Liver (tissue), 9 donors: ENCODE data around the gene LRP4. TPM values are rescaled to one million over a fixed set of nuclear protein-coding genes. Genes with fewer than 3 reads are reported as not detected.

Experiments used
- DNase-seq: peaks from one replicate; pipeline ENCODE4 v3.0.0-alpha.2; 2017; ENCODE audit warnings: low spot score
- H3K27ac ChIP-seq, 2 donors: one replicate each; pipeline ENCODE4 v1.7.0; 2013; ENCODE audit warnings: inconsistent platforms in 2 of 2, low read length in 2 of 2, control low read depth in 1 of 2, low read depth in 1 of 2, mild to moderate bottlenecking in 1 of 2
- H3K27me3 ChIP-seq, 4 donors: one replicate each; pipeline versions ENCODE4 v1.6.1 to v1.7.0; 2013; ENCODE audit warnings: low read length in 3 of 4, inconsistent platforms in 1 of 4, mild to moderate bottlenecking in 1 of 4, moderate library complexity in 1 of 4; ENCODE audit not compliant: control insufficient read depth in 4 of 4, insufficient read depth in 4 of 4
- H3K36me3 ChIP-seq, 4 donors: one replicate each; pipeline versions ENCODE4 v1.6.1 to v1.7.0; 2013; ENCODE audit warnings: low read length in 3 of 4, mild to moderate bottlenecking in 3 of 4, low read depth in 1 of 4, moderate library complexity in 1 of 4; ENCODE audit not compliant: control insufficient read depth in 4 of 4, insufficient read depth in 3 of 4
- H3K4me1 ChIP-seq, 4 donors: one replicate each; pipeline versions ENCODE4 v1.6.1 to v1.7.0; 2013; ENCODE audit warnings: low read length in 3 of 4, mild to moderate bottlenecking in 3 of 4, moderate library complexity in 1 of 4; ENCODE audit not compliant: control insufficient read depth in 4 of 4, insufficient read depth in 4 of 4
- H3K4me3 ChIP-seq, 3 donors: one replicate each; pipeline versions ENCODE4 v1.6.1 to v1.7.0; 2013; ENCODE audit warnings: low read length in 3 of 3, control low read depth in 1 of 3, low read depth in 1 of 3, mild to moderate bottlenecking in 1 of 3
- H3K9ac ChIP-seq, 2 donors: one replicate each; pipeline ENCODE4 v1.7.0; 2013; ENCODE audit warnings: low read length in 2 of 2, mild to moderate bottlenecking in 2 of 2, moderate library complexity in 2 of 2, control low read depth in 1 of 2, low read depth in 1 of 2
- H3K9me3 ChIP-seq, 4 donors: one replicate each; pipeline versions ENCODE4 v1.6.1 to v1.7.0; 2013; ENCODE audit warnings: low read length in 3 of 4; ENCODE audit not compliant: control insufficient read depth in 4 of 4
- ATF3 ChIP-seq: IDR thresholded peaks from 2 replicates; pipeline ENCODE4 v1.6.1; 2016; ENCODE audit warnings: antibody characterized with exemption
- CTCF ChIP-seq: fragments of 150-350 bp; IDR thresholded peaks from 2 replicates; pipeline ENCODE4 v1.5.1; 2017; ENCODE audit warnings: improper control_type of control experiment, low read depth, low read length; ENCODE audit not compliant: missing input control
- EGR1 ChIP-seq, 2 donors: IDR thresholded peaks; 2 replicates each; pipeline ENCODE4 v1.6.1; 2016 to 2018; ENCODE audit warnings: antibody characterized with exemption in 2 of 2, low read depth in 2 of 2
- FOXA1 ChIP-seq: IDR thresholded peaks from 2 replicates; pipeline ENCODE4 v1.6.1; 2016; ENCODE audit warnings: antibody characterized with exemption
- GABPA ChIP-seq, 2 donors: IDR thresholded peaks in 1 of 2; conservative IDR thresholded peaks in 1 of 2; 2 replicates each; pipeline ENCODE4 v1.6.1; 2016; ENCODE audit warnings: antibody characterized with exemption in 2 of 2, mild to moderate bottlenecking in 1 of 2, moderate library complexity in 1 of 2
- HNF4A ChIP-seq, 2 donors: conservative IDR thresholded peaks; 2 replicates each; pipeline ENCODE4 v1.6.1; 2016; ENCODE audit warnings: antibody characterized with exemption in 2 of 2, mild to moderate bottlenecking in 2 of 2
- HNF4G ChIP-seq: IDR thresholded peaks from 2 replicates; pipeline ENCODE4 v1.6.1; 2016; ENCODE audit warnings: antibody characterized with exemption
- JUND ChIP-seq, 2 donors: IDR thresholded peaks; 2 replicates each; pipeline ENCODE4 v1.6.1; 2016; ENCODE audit warnings: antibody characterized with exemption in 2 of 2
- MAX ChIP-seq: IDR thresholded peaks from 2 replicates; pipeline ENCODE4 v1.6.1; 2016; ENCODE audit warnings: antibody characterized with exemption
- NR2F2 ChIP-seq: IDR thresholded peaks from 2 replicates; pipeline ENCODE4 v1.6.1; 2016; ENCODE audit warnings: antibody characterized with exemption
- RAD21 ChIP-seq, 2 donors: IDR thresholded peaks; 2 replicates each; pipeline ENCODE4 v1.6.1; 2016; ENCODE audit warnings: antibody characterized with exemption in 2 of 2, mild to moderate bottlenecking in 2 of 2
- REST ChIP-seq: IDR thresholded peaks from 2 replicates; pipeline ENCODE4 v1.6.1; 2016; ENCODE audit warnings: antibody characterized with exemption, mild to moderate bottlenecking
- RXRA ChIP-seq, 2 donors: IDR thresholded peaks; 2 replicates each; pipeline ENCODE4 v1.6.1; 2017 to 2018; ENCODE audit warnings: antibody characterized with exemption in 2 of 2, mild to moderate bottlenecking in 1 of 2
- SP1 ChIP-seq: IDR thresholded peaks from 2 replicates; pipeline ENCODE4 v1.6.1; 2018; ENCODE audit warnings: antibody characterized with exemption, mild to moderate bottlenecking
- TAF1 ChIP-seq: conservative IDR thresholded peaks from 2 replicates; pipeline ENCODE4 v1.6.1; 2016; ENCODE audit warnings: antibody characterized with exemption, mild to moderate bottlenecking
- YY1 ChIP-seq: IDR thresholded peaks from 2 replicates; pipeline ENCODE4 v1.6.1; 2016; ENCODE audit warnings: antibody characterized with exemption, mild to moderate bottlenecking
- ZBTB33 ChIP-seq: IDR thresholded peaks from 2 replicates; pipeline ENCODE4 v1.6.1; 2016; ENCODE audit warnings: antibody characterized with exemption
- WGBS: extraction: QIAGEN DNeasy Blood & Tissue Kit; methylation state at CpG from one replicate; pipeline ENCODE4 v1.1.7; 2013; 5-methylcytosine and 5-hydroxymethylcytosine counted together
- polyA plus RNA-seq, 2 donors: library from polyadenylated mRNA; stranded (reverse) in 1 of 2; unstranded in 1 of 2; fragments of 200-250 nt in 1 of 2; fragments of >200 nt in 1 of 2; fragmentation: Nextera tagmentation in 1 of 2; extraction: Ambion mirVana in 1 of 2; gene quantifications; one replicate each; pipeline versions ENCODE4 v1.2.1 to v1.2.3, GENCODE V29; 2013 to 2015
- total RNA-seq, 2 donors: library from RNA; depleted of rRNA; stranded (reverse); fragments of >200 nt; gene quantifications; one replicate each; pipeline ENCODE4 v1.2.3, GENCODE V29; 2014
- donor health status: healthy.
- donor health status: healthy.
- donor health status: healthy.
- donor health status: healthy.
- donor health status: healthy.

LRP4 gene
- 1 to 10 TPM in 1 of 2 donors, under 1 TPM in 1; 0.93 to 3.1 TPM for total RNA-seq
- polyA plus RNA-seq: under 1 TPM; 0.50 to 0.88 TPM

GRCh38 chr11:46918083-46918787, at the start of gene LRP4:
Gene LRP4, minus strand, starts transcription at chr11:46918550. Its CDS starts 171 bp downstream, at chr11:46918379.
- Histone ChIP-seq H3K36me3 (no peaks in the 10 kb centered on the region), H3K4me1 (peaks cover 8 to 17% (median 16%) of the 10 kb centered on the region in 4 donors), H3K9me3 (no peaks in the 10 kb centered on the region), H3K4me3 (peak within 1 kb of the TSS; percentile 33 to 58 (median 35)), H3K27me3 (no peaks in the 10 kb centered on the region), H3K27ac (no peak within 1 kb of the TSS), H3K9ac (no peak within 1 kb of the TSS)
- no peak for TF ChIP-seq YY1
- no peak for TF ChIP-seq RAD21 (IDR thresholded peaks at IDR 0.05)
- no peak for TF ChIP-seq SP1
- no peak for TF ChIP-seq REST
- TF ChIP-seq RXRA (IDR thresholded peaks at IDR 0.05): no peak
- TF ChIP-seq HNF4A (conservative IDR thresholded peaks at IDR 0.05): no peak
- TF ChIP-seq GABPA (IDR thresholded peaks at IDR 0.05 in 1 of 2, conservative IDR thresholded peaks at IDR 0.05 in 1 of 2): no peak
- no peak for TF ChIP-seq NR2F2
- no peak for TF ChIP-seq TAF1
- no peak for TF ChIP-seq HNF4G
- TF ChIP-seq CTCF: no peak
- DNase-seq: peak; percentile 47
- 2% methylated on average over 97 of the region's 97 CpGs for WGBS

GRCh38 chr11:46967962-46968361, 49.6 kb upstream of the LRP4 start:
- no peaks in the 10 kb centered on the region for H3K4me1 ChIP-seq
- H3K27ac ChIP-seq: no peak overlapping the region
- no peak overlapping the region for H3K9ac ChIP-seq
- no peaks in the 10 kb centered on the region for H3K36me3 ChIP-seq
- no peaks in the 10 kb centered on the region for H3K27me3 ChIP-seq
- DNase-seq: no peak
- H3K9me3 ChIP-seq: no peaks in the 10 kb centered on the region
- no peak overlapping the region for H3K4me3 ChIP-seq
- WGBS: 97% methylated on average over 2 of the region's 2 CpGs
- TF ChIP-seq JUND (IDR thresholded peaks at IDR 0.05) (no peak), EGR1 (IDR thresholded peaks at IDR 0.05; ENCODE audit: low read depth in 2 of 2) (no peak), MAX (no peak), CTCF (no peak), ZBTB33 (no peak), YY1 (no peak), GABPA (IDR thresholded peaks at IDR 0.05 in 1 of 2, conservative IDR thresholded peaks at IDR 0.05 in 1 of 2) (no peak), FOXA1 (no peak), ATF3 (no peak), SP1 (no peak), REST (no peak), NR2F2 (no peak), RXRA (IDR thresholded peaks at IDR 0.05) (no peak), HNF4G (no peak)
